HG02588 (cell line): ENCODE data around the gene TMEM238L.

Source experiments
- ATAC-seq: cut with Tn5 transposase; IDR thresholded peaks from one replicate; pipeline ENCODE4 v1.9.1; 2021; ENCODE audit warnings: mild to moderate bottlenecking, moderate library complexity; ENCODE audit not compliant: unreplicated experiment

Gene TMEM238L

DNA sequence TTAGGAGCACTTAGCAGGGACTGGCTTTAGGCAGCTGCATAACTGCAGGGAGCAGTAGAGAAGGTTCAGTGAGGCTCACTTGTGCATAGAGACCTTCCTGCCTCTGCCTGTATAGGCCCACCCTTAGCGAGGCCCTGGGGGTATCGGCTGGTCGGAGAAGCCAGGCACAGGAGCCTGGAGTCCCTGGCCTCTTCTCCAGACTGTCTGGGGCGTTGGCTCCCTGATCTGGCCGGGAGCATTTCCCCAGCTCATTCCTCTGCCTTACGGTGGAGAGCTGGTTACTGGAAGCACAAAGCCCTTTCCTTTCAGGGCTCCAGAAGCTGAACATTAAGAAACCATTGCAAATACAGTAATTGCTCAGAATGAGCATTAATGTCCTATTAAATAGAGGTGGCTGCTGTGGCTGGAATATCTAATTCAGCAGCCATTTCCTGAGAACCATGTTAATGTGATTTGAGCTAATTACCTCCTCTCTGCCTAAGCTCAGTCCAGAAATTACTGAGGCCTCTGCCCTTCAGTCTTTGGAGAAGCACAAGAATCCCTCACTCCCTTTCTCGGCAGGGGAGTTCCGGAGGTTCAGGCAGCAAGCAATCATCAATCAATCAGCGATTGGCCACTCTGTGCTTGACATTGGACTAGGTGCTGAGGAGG is 55.2 kb downstream of the TMEM238L start:
- ATAC-seq, result no peak

DNA sequence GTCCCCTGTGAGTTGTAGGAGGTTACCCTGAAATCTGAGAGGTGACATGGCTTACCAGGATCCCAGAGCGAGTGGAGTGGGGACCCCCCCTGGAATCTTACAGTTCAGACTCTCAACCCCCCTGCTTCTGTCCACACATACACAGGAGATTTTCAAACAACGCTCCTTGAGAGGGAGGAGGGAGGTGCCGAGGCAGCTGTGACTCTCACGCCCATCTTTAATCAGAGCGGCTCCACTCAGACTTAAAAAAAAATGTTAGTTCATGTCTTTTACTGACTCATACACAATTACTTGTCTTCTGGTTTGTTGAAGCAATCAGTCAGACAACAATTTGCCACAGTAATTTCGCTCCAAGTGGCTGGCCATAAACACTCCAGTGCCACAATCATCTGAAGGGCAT is 58.7 kb downstream of the TMEM238L start:
- ATAC-seq, result no peak
